Gastroesophageal sphincter (tissue), 3 donors: Measurements from ENCODE around the gene BLMH.

Source experiments
- EP300 ChIP-seq: sonication (generic); formaldehyde crosslinking; IDR thresholded peaks from one replicate; pipeline ENCODE4 v1.6.1; 2017; ENCODE audit warnings: antibody characterized with exemption, mild to moderate bottlenecking
- POLR2A ChIP-seq, 2 donors: fragments of 450-650 bp; IDR thresholded peaks; one replicate each; pipeline ENCODE4 v1.6.1; 2017; ENCODE audit warnings: antibody characterized with exemption in 2 of 2, mild to moderate bottlenecking in 2 of 2, moderate library complexity in 1 of 2
- POLR2AphosphoS5 ChIP-seq: sonication (generic); formaldehyde crosslinking; IDR thresholded peaks from one replicate; pipeline ENCODE4 v1.6.1; 2017; ENCODE audit warnings: antibody characterized with exemption
- TF ChIP-seq, protein P1 (sequence below), 4 experiments: fragments of 200-600 bp in 2 of 4; fragments of 450-650 bp in 2 of 4; sonication (generic) in 1 of 4; IDR thresholded peaks; one replicate each; pipeline ENCODE4 v1.5.1; 2017 to 2019; ENCODE audit warnings: antibody characterized with exemption in 4 of 4, mild to moderate bottlenecking in 2 of 4, moderate library complexity in 2 of 4

DNA sequence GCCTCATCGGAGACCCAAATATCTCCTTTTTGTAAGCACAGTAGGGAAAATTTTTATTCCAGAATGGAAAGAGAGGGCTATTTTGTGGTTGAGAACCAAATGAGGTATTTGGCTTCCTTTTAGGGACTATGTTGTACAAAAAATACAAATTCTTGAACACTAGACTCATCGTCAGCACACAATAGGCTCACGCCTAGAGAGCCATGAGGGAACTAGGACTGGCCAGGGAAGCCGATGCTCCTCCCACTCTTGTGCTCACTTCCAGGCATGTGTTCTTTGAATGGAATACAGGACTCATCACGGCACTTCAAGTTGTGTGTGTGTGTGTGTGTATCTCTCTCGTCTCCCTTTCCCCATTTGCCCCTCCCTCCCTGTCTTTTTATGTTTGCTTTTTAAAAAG is 17.8 kb upstream of the BLMH start:
- TF ChIP-seq POLR2AphosphoS5 (no peak), POLR2A (IDR thresholded peaks at IDR 0.05) (no peak), EP300 (no peak)
- TF ChIP-seq, protein P1, sequence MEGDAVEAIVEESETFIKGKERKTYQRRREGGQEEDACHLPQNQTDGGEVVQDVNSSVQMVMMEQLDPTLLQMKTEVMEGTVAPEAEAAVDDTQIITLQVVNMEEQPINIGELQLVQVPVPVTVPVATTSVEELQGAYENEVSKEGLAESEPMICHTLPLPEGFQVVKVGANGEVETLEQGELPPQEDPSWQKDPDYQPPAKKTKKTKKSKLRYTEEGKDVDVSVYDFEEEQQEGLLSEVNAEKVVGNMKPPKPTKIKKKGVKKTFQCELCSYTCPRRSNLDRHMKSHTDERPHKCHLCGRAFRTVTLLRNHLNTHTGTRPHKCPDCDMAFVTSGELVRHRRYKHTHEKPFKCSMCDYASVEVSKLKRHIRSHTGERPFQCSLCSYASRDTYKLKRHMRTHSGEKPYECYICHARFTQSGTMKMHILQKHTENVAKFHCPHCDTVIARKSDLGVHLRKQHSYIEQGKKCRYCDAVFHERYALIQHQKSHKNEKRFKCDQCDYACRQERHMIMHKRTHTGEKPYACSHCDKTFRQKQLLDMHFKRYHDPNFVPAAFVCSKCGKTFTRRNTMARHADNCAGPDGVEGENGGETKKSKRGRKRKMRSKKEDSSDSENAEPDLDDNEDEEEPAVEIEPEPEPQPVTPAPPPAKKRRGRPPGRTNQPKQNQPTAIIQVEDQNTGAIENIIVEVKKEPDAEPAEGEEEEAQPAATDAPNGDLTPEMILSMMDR (IDR thresholded peaks at IDR 0.05) = no peak
